Right lobe of liver (tissue), 6 donors: ENCODE measurements around the gene OR2C3. TPM values are rescaled to one million over a fixed set of nuclear protein-coding genes. Genes with fewer than 3 reads are reported as not detected.
A peak's percentile ranks its signal among the peaks of the same experiment; 100 is the strongest.

Experiments used
- ATAC-seq, 4 donors: fragments of 200-7000 bp; cut with Tn5 transposase; one replicate each; pipeline ENCODE4 v1.9.1; 2020; ENCODE audit warnings: mild to moderate bottlenecking in 4 of 4, moderate library complexity in 4 of 4
- DNase-seq, 3 donors: peaks; one replicate each; pipeline ENCODE4 v3.0.0-alpha.2; 2020
- H3K27ac ChIP-seq, 3 donors: fragments of 200-600 bp; one replicate each; pipeline ENCODE4 v1.8.0; 2022
- H3K27me3 ChIP-seq, 2 donors: fragments of 200-600 bp; one replicate each; pipeline ENCODE4 v1.8.0; 2022
- H3K36me3 ChIP-seq, 4 donors: fragments of 200-600 bp; sonication (generic) in 1 of 4; one replicate each; pipeline versions ENCODE4 v1.5.1 to v1.8.0; 2017 to 2022; ENCODE audit warnings: control low read depth in 1 of 4
- H3K4me1 ChIP-seq, 4 donors: fragments of 200-600 bp; sonication (generic) in 1 of 4; one replicate each; pipeline versions ENCODE4 v1.5.1 to v1.8.0; 2017 to 2022; ENCODE audit warnings: control low read depth in 1 of 4
- H3K4me3 ChIP-seq, 3 donors: fragments of 200-600 bp; one replicate each; pipeline ENCODE4 v1.8.0; 2022
- H3K9me3 ChIP-seq, 4 donors: fragments of 200-600 bp; sonication (generic) in 1 of 4; one replicate each; pipeline versions ENCODE4 v1.5.1 to v1.8.0; 2017 to 2022; ENCODE audit warnings: control low read depth in 1 of 4
- CTCF ChIP-seq, 4 donors: fragments of 200-600 bp in 3 of 4; fragments of 450-650 bp in 1 of 4; IDR thresholded peaks; one replicate each; pipeline versions ENCODE4 v1.5.1 to v1.8.0; 2016 to 2022; ENCODE audit warnings: antibody characterized with exemption in 4 of 4, mild to moderate bottlenecking in 2 of 4
- POLR2A ChIP-seq: fragments of 450-650 bp; IDR thresholded peaks from one replicate; pipeline ENCODE4 v1.6.1; 2017; ENCODE audit warnings: antibody characterized with exemption, mild to moderate bottlenecking
- WGBS: methylation state at CpG from one replicate; pipeline ENCODE4 v1.1.6; 2018; ENCODE audit warnings: low coverage, low lambda C conversion rate; ENCODE audit not compliant: insufficient coverage; ENCODE audit errors: missing lambda C conversion rate; 5-methylcytosine and 5-hydroxymethylcytosine counted together
- intact Hi-C, 2 donors: fragments of 100-400 bp; cut with DNase I; formaldehyde crosslinking; loops; one replicate each; pipeline versions ENCODE4 v1.11.2 to v1.14.1; 2022
- total RNA-seq, 6 experiments: library from RNA; depleted of rRNA in 2 of 6; stranded (reverse); fragments of >200 nt in 2 of 6; fragmentation: NEBNext Ultra II Directional in 3 of 6; extraction: Animal tissue kit (Norgen Biotek cat#: 25700) in 3 of 6; gene quantifications; one replicate each; pipeline versions ENCODE4 v1.1.0 to v1.2.4, GENCODE V29; 2016 to 2023
- donor health status: DM: no; HTN: yes; CAD: no.
- donor health status: DM: no; HTN: no; CAD: no.
- donor health status: DM: no; HTN: no; CAD: no.
- donor health status: DM: no; HTN: yes; CAD: no.
- donor health status: DM: no; HTN: yes; CAD: no.

Gene OR2C3
- total RNA-seq, 6 experiments from 2014 or later, result not detected

- ATAC-seq, result no peak
- TF ChIP-seq POLR2A (no peak), CTCF (IDR thresholded peaks at IDR 0.05) (no peak)
- intact Hi-C loops, result no loop called here
- no peaks in the 10 kb centered on the region for H3K9me3 ChIP-seq
- H3K36me3 ChIP-seq, result no peaks in the 10 kb centered on the region
- peak overlapping the region in 1 of 3 donors; percentile 19 for H3K4me3 ChIP-seq
- 34% methylated on average over 3 of the region's 72 CpGs for WGBS
- H3K4me1 ChIP-seq, result no peaks in the 10 kb centered on the region
- H3K27ac ChIP-seq, result no peak overlapping the region
- DNase-seq, result no peak
- H3K27me3 ChIP-seq, result no peaks in the 10 kb centered on the region
These were observed 18.2 kb downstream of the OR2C3 start for GRCh38 chr1:247517795-247518612.

GRCh38 chr1:247506831-247507230 lies 29.4 kb downstream of the OR2C3 start:
- intact Hi-C loops, result no loop called here

GRCh38 chr1:247500865-247501264 lies 35.4 kb downstream of the OR2C3 start:
- Histone ChIP-seq H3K36me3 (no peaks in the 10 kb centered on the region), H3K27me3 (no peaks in the 10 kb centered on the region), H3K9me3 (no peaks in the 10 kb centered on the region), H3K4me3 (no peak overlapping the region), H3K4me1 (no peaks in the 10 kb centered on the region), H3K27ac (no peak overlapping the region)
- ATAC-seq, result no peak
- no peak for DNase-seq
- intact Hi-C loops, result no loop called here
- WGBS, result 47% methylated on average over 3 of the region's 3 CpGs
- TF ChIP-seq POLR2A (no peak), CTCF (IDR thresholded peaks at IDR 0.05) (no peak)

More at GRCh38 chr1:247506831-247507230, 29.4 kb downstream of the OR2C3 start:
- H3K36me3 ChIP-seq, result no peaks in the 10 kb centered on the region
- 14% methylated on average over 3 of the region's 3 CpGs for WGBS
- H3K4me3 ChIP-seq, result no peak overlapping the region
- TF ChIP-seq POLR2A (no peak), CTCF (IDR thresholded peaks at IDR 0.05) (no peak)
- no peak for DNase-seq
- H3K27ac ChIP-seq, result no peak overlapping the region
- no peaks in the 10 kb centered on the region for H3K9me3 ChIP-seq
- H3K4me1 ChIP-seq, result no peaks in the 10 kb centered on the region
- ATAC-seq, result no peak
- H3K27me3 ChIP-seq, result no peaks in the 10 kb centered on the region

- no peak for ATAC-seq
- no peak for TF ChIP-seq CTCF (IDR thresholded peaks at IDR 0.05)
- no peak for TF ChIP-seq POLR2A
- no peak overlapping the region for H3K27ac ChIP-seq
- DNase-seq, result no peak
- H3K9me3 ChIP-seq, result no peaks in the 10 kb centered on the region
- no peak overlapping the region for H3K4me3 ChIP-seq
- H3K36me3 ChIP-seq, result no peaks in the 10 kb centered on the region
- H3K4me1 ChIP-seq, result no peaks in the 10 kb centered on the region
- H3K27me3 ChIP-seq, result no peaks in the 10 kb centered on the region
- 66% methylated on average over 8 of the region's 10 CpGs for WGBS
- intact Hi-C loops, result no loop called here
These were observed 39.5 kb downstream of the OR2C3 start for GRCh38 chr1:247496581-247497285.
